Hepatocyte (in vitro differentiated cells): ENCODE results near the gene BCL2L12. TPM values are rescaled to one million over a fixed set of nuclear protein-coding genes. Genes with fewer than 3 reads are reported as not detected.

Experiments
- DNase-seq: peaks from one replicate; pipeline ENCODE4 v3.0.0-alpha.2; 2016; ENCODE audit warnings: low spot score
- H2AFZ ChIP-seq: fragments of 200-600 bp; sonication (generic); 2 replicates; pipeline ENCODE4 v1.6.0; 2016; ENCODE audit warnings: antibody characterized with exemption, mild to moderate bottlenecking
- H3K27ac ChIP-seq: fragments of 200-600 bp; sonication (generic); 2 replicates; pipeline ENCODE4 v1.5.1; 2016; ENCODE audit warnings: mild to moderate bottlenecking
- H3K27me3 ChIP-seq: fragments of 200-600 bp; sonication (generic); 2 replicates; pipeline ENCODE4 v1.6.1; 2016
- H3K36me3 ChIP-seq: fragments of 200-600 bp; sonication (generic); replicated peaks from 2 replicates; pipeline ENCODE4 v1.5.1; 2016; ENCODE audit warnings: low read depth; ENCODE audit not compliant: insufficient read depth
- H3K4me1 ChIP-seq: fragments of 200-600 bp; sonication (generic); 2 replicates; pipeline ENCODE4 v1.5.1; 2016; ENCODE audit warnings: mild to moderate bottlenecking, moderate library complexity; ENCODE audit not compliant: insufficient read depth
- H3K4me2 ChIP-seq: fragments of 200-600 bp; sonication (generic); 2 replicates; pipeline ENCODE4 v1.6.0; 2016
- H3K4me3 ChIP-seq: fragments of 200-600 bp; sonication (generic); 2 replicates; pipeline ENCODE4 v1.5.1; 2016; ENCODE audit warnings: mild to moderate bottlenecking
- H3K79me2 ChIP-seq: fragments of 200-600 bp; sonication (generic); 2 replicates; pipeline ENCODE4 v1.6.0; 2017; ENCODE audit warnings: mild to moderate bottlenecking
- H3K9me2 ChIP-seq: fragments of 200-600 bp; sonication (generic); replicated peaks from 2 replicates; pipeline ENCODE4 v1.6.0; 2017; ENCODE audit warnings: mild to moderate bottlenecking; ENCODE audit not compliant: insufficient read depth
- H3K9me3 ChIP-seq: fragments of 200-600 bp; sonication (generic); 2 replicates; pipeline ENCODE4 v1.5.1; 2016; ENCODE audit warnings: low read depth, mild to moderate bottlenecking
- H4K20me1 ChIP-seq: fragments of 200-600 bp; sonication (generic); 2 replicates; pipeline ENCODE4 v1.6.0; 2016; ENCODE audit warnings: mild to moderate bottlenecking; ENCODE audit not compliant: insufficient read depth, poor library complexity, severe bottlenecking
- CTCF ChIP-seq: fragments of 200-600 bp; sonication (generic); IDR thresholded peaks from 2 replicates; pipeline ENCODE4 v1.5.1; 2016; ENCODE audit warnings: antibody characterized with exemption, mild to moderate bottlenecking; ENCODE audit not compliant: poor library complexity
- EZH2 ChIP-seq: fragments of 200-600 bp; sonication (generic); IDR thresholded peaks from 2 replicates; pipeline ENCODE4 v1.6.1; 2016; ENCODE audit warnings: antibody characterized with exemption, mild to moderate bottlenecking, borderline replicate concordance
- EZH2phosphoT487 ChIP-seq: fragments of 200-600 bp; sonication (generic); IDR thresholded peaks from one replicate; pipeline ENCODE4 v1.6.1; 2018; ENCODE audit warnings: antibody characterized with exemption, mild to moderate bottlenecking, low read depth, moderate library complexity; ENCODE audit not compliant: unreplicated experiment, severe bottlenecking
- WGBS: methylation state at CpG from one replicate; pipeline ENCODE4 v1.1.6; 2016; ENCODE audit warnings: low lambda C conversion rate; ENCODE audit errors: missing lambda C conversion rate; 5-methylcytosine and 5-hydroxymethylcytosine counted together
- polyA plus RNA-seq: library from polyadenylated mRNA; unstranded; fragments of >200 nt; fragmentation: Nextera tagmentation; extraction: Ambion mirVana; gene quantifications from 2 replicates; pipeline ENCODE4 v1.2.1, GENCODE V29; 2016
- total RNA-seq: library from RNA; depleted of rRNA; stranded (reverse); fragments of >200 nt; gene quantifications from 2 replicates; pipeline ENCODE4 v1.2.3, GENCODE V29; 2014

BCL2L12 gene
- total and polyA plus RNA-seq, 2 experiments from 2014 or later: 4.9 to 28.3 TPM

GRCh38 chr19:49691243-49692146 lies 25.8 kb downstream of the BCL2L12 start:
- Histone ChIP-seq H3K4me1 (peaks cover 17% of the 10 kb centered on the region), H3K9me3 (no peaks in the 10 kb centered on the region), H3K27me3 (peaks cover 5% of the 10 kb centered on the region), H3K4me2 (peak overlapping the region; percentile 97), H3K36me3 (no peaks in the 10 kb centered on the region), H4K20me1 (no peaks in the 10 kb centered on the region), H3K9me2 (no peaks in the 10 kb centered on the region), H3K79me2 (no peaks in the 10 kb centered on the region), H2AFZ (peak overlapping the region; percentile 90), H3K27ac (no peak overlapping the region), H3K4me3 (peak overlapping the region; percentile 63)
- WGBS: 12% methylated on average over 24 of the region's 39 CpGs
- peak; percentile 79 for DNase-seq
- no peak for TF ChIP-seq EZH2
- TF ChIP-seq CTCF: no peak
- no peak for TF ChIP-seq EZH2phosphoT487

GRCh38 chr19:49692147-49692506 lies 26.4 kb downstream of the BCL2L12 start:
- Histone ChIP-seq H4K20me1 (no peaks in the 10 kb centered on the region), H3K9me2 (no peaks in the 10 kb centered on the region), H3K36me3 (no peaks in the 10 kb centered on the region), H3K4me1 (peaks cover 17% of the 10 kb centered on the region), H3K79me2 (no peaks in the 10 kb centered on the region), H3K27me3 (peaks cover 5% of the 10 kb centered on the region), H3K4me3 (no peak overlapping the region), H3K9me3 (no peaks in the 10 kb centered on the region), H3K4me2 (peak overlapping the region; percentile 97), H3K27ac (no peak overlapping the region), H2AFZ (no peak overlapping the region)
- TF ChIP-seq EZH2phosphoT487: no peak
- TF ChIP-seq CTCF: no peak
- TF ChIP-seq EZH2: no peak
- 67% methylated on average over 10 of the region's 16 CpGs for WGBS
- DNase-seq: no peak

DNA sequence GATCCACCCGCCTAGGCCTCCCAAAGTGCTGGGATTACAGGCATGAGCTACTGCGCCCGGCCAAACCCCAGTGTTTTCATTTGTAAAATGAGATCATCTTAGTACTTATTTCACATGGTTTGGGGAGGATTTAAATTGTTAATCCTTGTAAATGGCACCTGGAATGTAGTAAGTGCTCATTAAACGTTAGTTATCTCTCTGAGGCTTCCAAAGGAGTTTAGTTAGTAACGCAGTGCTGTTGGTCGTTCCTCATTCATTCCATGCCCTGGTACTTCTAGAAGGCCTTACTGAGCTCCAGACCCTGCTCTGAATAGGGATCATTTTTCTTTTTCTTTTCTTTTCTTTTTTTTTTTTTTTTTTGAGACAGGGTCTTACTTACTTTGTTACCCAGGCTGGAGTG lies 30.4 kb downstream of the BCL2L12 start:
- Histone ChIP-seq H3K27ac (no peak overlapping the region), H3K79me2 (no peaks in the 10 kb centered on the region), H2AFZ (no peak overlapping the region), H3K9me2 (no peaks in the 10 kb centered on the region), H3K9me3 (no peaks in the 10 kb centered on the region), H3K4me3 (no peak overlapping the region), H4K20me1 (no peaks in the 10 kb centered on the region), H3K36me3 (no peaks in the 10 kb centered on the region), H3K27me3 (peaks cover 5% of the 10 kb centered on the region), H3K4me2 (no peak overlapping the region), H3K4me1 (peaks cover 3% of the 10 kb centered on the region)
- WGBS: 70% methylated on average over 6 of the region's 6 CpGs
- no peak for TF ChIP-seq EZH2phosphoT487
- TF ChIP-seq EZH2: no peak
- TF ChIP-seq CTCF: no peak
- no peak for DNase-seq
